22Rv1 (cell line): ENCODE data around the gene RASA3.

Source experiments
- ZFX ChIP-seq: fragments of 450-650 bp; IDR thresholded peaks from 2 replicates; pipeline ENCODE4 v1.6.1; 2017; ENCODE audit warnings: antibody characterized with exemption, borderline replicate concordance
- TF ChIP-seq, protein P1 (sequence below): fragments of 450-650 bp; IDR thresholded peaks from 2 replicates; pipeline ENCODE4 v1.5.1; 2017; ENCODE audit warnings: mild to moderate bottlenecking

DNA sequence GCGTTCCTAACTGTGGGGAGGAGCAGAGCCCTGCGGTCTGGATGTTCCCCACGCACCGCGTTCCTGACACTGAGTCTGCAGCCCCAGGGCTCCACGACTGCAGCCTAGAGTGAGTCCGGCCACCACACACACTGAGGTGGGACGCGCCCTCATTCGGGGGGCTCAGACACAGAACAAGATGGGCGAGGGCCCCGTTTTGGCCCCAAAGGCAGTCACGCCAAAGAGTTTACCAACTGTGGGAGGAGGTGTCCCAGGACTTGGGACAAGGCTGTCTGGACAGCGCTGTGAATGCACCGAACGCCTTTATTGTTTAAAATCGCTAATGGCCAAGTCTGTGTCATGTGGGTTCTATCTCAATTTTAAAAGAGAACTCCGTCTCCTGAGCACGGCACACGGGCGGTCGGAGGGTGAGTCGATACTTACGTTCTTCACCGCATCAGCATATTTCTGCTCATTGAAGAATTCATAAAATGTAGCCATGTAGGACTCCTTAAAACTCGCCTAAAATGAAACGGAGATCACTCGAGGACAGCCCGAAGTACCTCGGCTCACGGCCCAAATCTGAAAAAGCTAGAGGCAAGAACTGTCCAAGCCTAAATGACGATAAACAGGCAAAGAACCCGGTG is 123.3 kb downstream of the RASA3 start:
- TF ChIP-seq, protein P1, sequence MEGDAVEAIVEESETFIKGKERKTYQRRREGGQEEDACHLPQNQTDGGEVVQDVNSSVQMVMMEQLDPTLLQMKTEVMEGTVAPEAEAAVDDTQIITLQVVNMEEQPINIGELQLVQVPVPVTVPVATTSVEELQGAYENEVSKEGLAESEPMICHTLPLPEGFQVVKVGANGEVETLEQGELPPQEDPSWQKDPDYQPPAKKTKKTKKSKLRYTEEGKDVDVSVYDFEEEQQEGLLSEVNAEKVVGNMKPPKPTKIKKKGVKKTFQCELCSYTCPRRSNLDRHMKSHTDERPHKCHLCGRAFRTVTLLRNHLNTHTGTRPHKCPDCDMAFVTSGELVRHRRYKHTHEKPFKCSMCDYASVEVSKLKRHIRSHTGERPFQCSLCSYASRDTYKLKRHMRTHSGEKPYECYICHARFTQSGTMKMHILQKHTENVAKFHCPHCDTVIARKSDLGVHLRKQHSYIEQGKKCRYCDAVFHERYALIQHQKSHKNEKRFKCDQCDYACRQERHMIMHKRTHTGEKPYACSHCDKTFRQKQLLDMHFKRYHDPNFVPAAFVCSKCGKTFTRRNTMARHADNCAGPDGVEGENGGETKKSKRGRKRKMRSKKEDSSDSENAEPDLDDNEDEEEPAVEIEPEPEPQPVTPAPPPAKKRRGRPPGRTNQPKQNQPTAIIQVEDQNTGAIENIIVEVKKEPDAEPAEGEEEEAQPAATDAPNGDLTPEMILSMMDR = no peak
- no peak for TF ChIP-seq ZFX
